Neural cell (in vitro differentiated cells): ENCODE measurements around the gene FANCG. TPM values are rescaled to one million over a fixed set of nuclear protein-coding genes. Genes with fewer than 3 reads are reported as not detected.

Source experiments
- H2AFZ ChIP-seq: fragments of 200-600, 300-800 bp; sonication (generic), shearing (Covaris generic); 2 replicates; pipeline ENCODE4 v1.6.0; 2014; ENCODE audit warnings: low read depth, mild to moderate bottlenecking, antibody characterized with exemption, low read length, moderate library complexity
- H3F3A ChIP-seq: fragments of 200-600 bp; shearing (Covaris generic); 2 replicates; pipeline ENCODE4 v1.6.1; 2016; ENCODE audit warnings: mild to moderate bottlenecking, moderate library complexity, mixed read lengths, antibody characterized with exemption, low read length; ENCODE audit not compliant: insufficient read depth, poor library complexity, severe bottlenecking
- H3K27ac ChIP-seq: fragments of 200-600, 300-800 bp; sonication (generic), shearing (Covaris generic); 2 replicates; pipeline ENCODE4 v1.5.1; 2014; ENCODE audit warnings: mild to moderate bottlenecking, low read length, moderate library complexity
- H3K27me3 ChIP-seq: fragments of 300-800, 200-600 bp; sonication (generic), shearing (Covaris generic); 2 replicates; pipeline ENCODE4 v1.6.0; 2014; ENCODE audit warnings: mild to moderate bottlenecking, low read depth, low read length, moderate library complexity; ENCODE audit not compliant: insufficient read depth
- H3K36me3 ChIP-seq: fragments of 300-800, 200-600 bp; sonication (generic), shearing (Covaris generic); 2 replicates; pipeline ENCODE4 v1.5.1; 2014; ENCODE audit warnings: mild to moderate bottlenecking, antibody characterized with exemption, low read length, moderate library complexity; ENCODE audit not compliant: insufficient read depth
- H3K4me2 ChIP-seq: fragments of 300-800, 200-600 bp; sonication (generic), shearing (Covaris generic); 2 replicates; pipeline ENCODE4 v1.6.0; 2014; ENCODE audit warnings: mild to moderate bottlenecking, low read length
- H3K4me3 ChIP-seq: fragments of 300-800, 200-600 bp; sonication (generic), shearing (Covaris generic); 2 replicates; pipeline ENCODE4 v1.5.1; 2014; ENCODE audit warnings: mild to moderate bottlenecking, low read length, moderate library complexity
- H3K79me2 ChIP-seq: fragments of 200-600 bp; shearing (Covaris generic); replicated peaks from 2 replicates; pipeline ENCODE4 v1.6.0; 2014; ENCODE audit warnings: mild to moderate bottlenecking, low read length, moderate library complexity; ENCODE audit not compliant: insufficient read depth
- H3K9ac ChIP-seq: fragments of 300-800, 200-600 bp; sonication (generic), shearing (Covaris generic); 2 replicates; pipeline ENCODE4 v1.6.1; 2016; ENCODE audit warnings: mild to moderate bottlenecking, low read length, mixed read lengths
- H3K9me2 ChIP-seq: fragments of 200-600 bp; shearing (Covaris generic); 2 replicates; pipeline ENCODE4 v1.6.1; 2016; ENCODE audit warnings: mild to moderate bottlenecking, low read length, mixed read lengths; ENCODE audit not compliant: insufficient read depth
- H3K9me3 ChIP-seq: fragments of 200-600, 300-800 bp; sonication (generic), shearing (Covaris generic); 2 replicates; pipeline ENCODE4 v1.6.1; 2016; ENCODE audit warnings: mild to moderate bottlenecking, mixed run types, low read length, moderate library complexity, mixed read lengths
- H4K20me1 ChIP-seq: fragments of 200-600 bp; shearing (Covaris generic); 2 replicates; pipeline ENCODE4 v1.6.1; 2016; ENCODE audit warnings: mild to moderate bottlenecking, mixed run types; ENCODE audit not compliant: insufficient read depth
- EP300 ChIP-seq: fragments of 450-650 bp; conservative IDR thresholded peaks from 2 replicates; pipeline ENCODE4 v1.6.1; 2014; ENCODE audit warnings: antibody characterized with exemption, mild to moderate bottlenecking, moderate library complexity; ENCODE audit not compliant: poor library complexity, severe bottlenecking
- EZH2 ChIP-seq: fragments of 200-600, 300-800 bp; shearing (Covaris generic), sonication (generic); IDR thresholded peaks from 2 replicates; pipeline ENCODE4 v1.6.1; 2014; ENCODE audit warnings: antibody characterized with exemption, low read length, borderline replicate concordance, mild to moderate bottlenecking; ENCODE audit not compliant: insufficient read depth, poor library complexity, severe bottlenecking
- MXI1 ChIP-seq: fragments of 450-650 bp; conservative IDR thresholded peaks from 2 replicates; pipeline ENCODE4 v1.6.1; 2014; ENCODE audit warnings: antibody characterized with exemption, mild to moderate bottlenecking; ENCODE audit not compliant: poor library complexity, severe bottlenecking
- POLR2AphosphoS5 ChIP-seq: IDR thresholded peaks from 2 replicates; pipeline ENCODE4 v1.6.1; 2012
- RAD21 ChIP-seq: fragments of 450-650 bp; conservative IDR thresholded peaks from 2 replicates; pipeline ENCODE4 v1.6.1; 2014; ENCODE audit warnings: antibody characterized with exemption, mild to moderate bottlenecking, moderate library complexity
- REST ChIP-seq: IDR thresholded peaks from 2 replicates; pipeline ENCODE4 v1.6.1; 2012; ENCODE audit warnings: borderline replicate concordance
- SMC3 ChIP-seq: fragments of 450-650 bp; conservative IDR thresholded peaks from 2 replicates; pipeline ENCODE4 v1.6.1; 2014; ENCODE audit warnings: antibody characterized with exemption, mild to moderate bottlenecking, moderate library complexity; ENCODE audit not compliant: poor library complexity
- TAF1 ChIP-seq: IDR thresholded peaks from 2 replicates; pipeline ENCODE4 v1.6.1; 2012; ENCODE audit warnings: low read depth
- polyA plus RNA-seq: library from polyadenylated mRNA; depleted of rRNA; stranded (reverse); fragments of >200 nt; gene quantifications from 2 replicates; pipeline ENCODE4 v1.2.3, GENCODE V29; 2014
- small RNA-seq, 3 experiments: library from RNA; depleted of rRNA; stranded (forward); fragments of <200 nt; gene quantifications; one replicate each; pipeline ENCODE3, GENCODE V24; 2012
- TF ChIP-seq, protein P1 (sequence below): fragments of 450-650 bp; IDR thresholded peaks from 2 replicates; pipeline ENCODE4 v1.5.1; 2014; ENCODE audit warnings: antibody characterized with exemption, mild to moderate bottlenecking, moderate library complexity; ENCODE audit not compliant: poor library complexity, severe bottlenecking

FANCG gene
- polyA plus RNA-seq, 1 donor from 2014 or later, result 56.0 TPM

DNA sequence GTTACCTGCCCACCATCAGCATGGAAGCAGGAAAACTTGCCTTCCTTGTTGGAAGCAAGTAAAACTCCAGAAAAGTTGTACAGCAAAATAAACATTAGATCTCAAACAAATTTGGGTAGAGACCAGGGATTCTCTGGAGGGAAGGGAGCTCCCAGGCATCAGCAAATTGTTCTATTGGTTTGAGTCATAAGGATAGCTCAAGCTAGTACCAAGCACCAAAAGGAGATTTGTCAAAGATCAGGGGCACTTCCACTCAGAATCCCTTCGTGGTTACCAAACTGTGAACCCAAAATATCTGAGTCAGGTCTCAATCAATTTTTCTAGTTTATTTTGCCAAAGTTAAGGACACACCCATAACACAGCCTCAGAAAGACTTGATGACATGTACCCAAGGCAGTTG lies 52.4 kb downstream of the FANCG start:
- Histone ChIP-seq H2AFZ (no peak overlapping the region), H3K27me3 (no peaks in the 10 kb centered on the region), H3F3A (no peaks in the 10 kb centered on the region), H4K20me1 (no peaks in the 10 kb centered on the region), H3K79me2 (no peaks in the 10 kb centered on the region), H3K4me3 (no peak overlapping the region), H3K9me2 (no peaks in the 10 kb centered on the region), H3K36me3 (no peaks in the 10 kb centered on the region), H3K9me3 (no peaks in the 10 kb centered on the region), H3K27ac (no peak overlapping the region), H3K4me2 (no peak overlapping the region), H3K9ac (no peak overlapping the region)
- TF ChIP-seq SMC3, result no peak
- no peak for TF ChIP-seq MXI1
- no peak for TF ChIP-seq POLR2AphosphoS5
- no peak for TF ChIP-seq REST
- TF ChIP-seq TAF1, result no peak
- TF ChIP-seq EP300, result no peak

GRCh38 chr9:35026671-35027070 lies 53.1 kb downstream of the FANCG start:
- Histone ChIP-seq H3K9ac (no peak overlapping the region), H3K4me2 (no peak overlapping the region), H3K9me3 (no peaks in the 10 kb centered on the region), H3K9me2 (no peaks in the 10 kb centered on the region), H3K79me2 (no peaks in the 10 kb centered on the region), H3K36me3 (no peaks in the 10 kb centered on the region), H2AFZ (no peak overlapping the region), H3K4me3 (no peak overlapping the region), H4K20me1 (no peaks in the 10 kb centered on the region), H3K27ac (no peak overlapping the region), H3K27me3 (no peaks in the 10 kb centered on the region), H3F3A (no peaks in the 10 kb centered on the region)
- TF ChIP-seq TAF1 (no peak), MXI1 (no peak), SMC3 (no peak), RAD21 (no peak), POLR2AphosphoS5 (no peak), EZH2 (no peak), EP300 (no peak), REST (no peak)
- TF ChIP-seq, protein P1, sequence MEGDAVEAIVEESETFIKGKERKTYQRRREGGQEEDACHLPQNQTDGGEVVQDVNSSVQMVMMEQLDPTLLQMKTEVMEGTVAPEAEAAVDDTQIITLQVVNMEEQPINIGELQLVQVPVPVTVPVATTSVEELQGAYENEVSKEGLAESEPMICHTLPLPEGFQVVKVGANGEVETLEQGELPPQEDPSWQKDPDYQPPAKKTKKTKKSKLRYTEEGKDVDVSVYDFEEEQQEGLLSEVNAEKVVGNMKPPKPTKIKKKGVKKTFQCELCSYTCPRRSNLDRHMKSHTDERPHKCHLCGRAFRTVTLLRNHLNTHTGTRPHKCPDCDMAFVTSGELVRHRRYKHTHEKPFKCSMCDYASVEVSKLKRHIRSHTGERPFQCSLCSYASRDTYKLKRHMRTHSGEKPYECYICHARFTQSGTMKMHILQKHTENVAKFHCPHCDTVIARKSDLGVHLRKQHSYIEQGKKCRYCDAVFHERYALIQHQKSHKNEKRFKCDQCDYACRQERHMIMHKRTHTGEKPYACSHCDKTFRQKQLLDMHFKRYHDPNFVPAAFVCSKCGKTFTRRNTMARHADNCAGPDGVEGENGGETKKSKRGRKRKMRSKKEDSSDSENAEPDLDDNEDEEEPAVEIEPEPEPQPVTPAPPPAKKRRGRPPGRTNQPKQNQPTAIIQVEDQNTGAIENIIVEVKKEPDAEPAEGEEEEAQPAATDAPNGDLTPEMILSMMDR, result no peak

Small RNA genes lying within 50 kb of the gene (small RNA-seq; reads per million reads assigned to genes)
- 0 reads per million in 3 experiments for gene RN7SL338P

Other genes with a start within 250 kb of the FANCG start
- 1.8 and 2.4 TPM in 2 replicates for gene PHF24, start 121.7 kb downstream of the FANCG start, polyA plus RNA-seq
- 90.2 and 99.1 TPM in 2 replicates for gene DNAJB5, start 90.2 kb downstream of the FANCG start, polyA plus RNA-seq
- 139 and 157 TPM in 2 replicates for gene VCP, start 7.3 kb downstream of the FANCG start, polyA plus RNA-seq
- 7.9 and 8.5 TPM in 2 replicates for gene PIGO, start 16.6 kb upstream of the FANCG start, polyA plus RNA-seq
- gene STOML2, start 23.2 kb upstream of the FANCG start, polyA plus RNA-seq, result 98.3 and 98.5 TPM in 2 replicates
- gene ATOSB, start 35.9 kb upstream of the FANCG start, polyA plus RNA-seq, result 28.9 and 34.1 TPM in 2 replicates
- gene UNC13B, start 82.1 kb upstream of the FANCG start, polyA plus RNA-seq, result 37.2 and 42.6 TPM in 2 replicates